Epidermal melanocyte (primary cell): Measurements from ENCODE around the gene MRPL4.
A peak's percentile ranks its signal among the peaks of the same experiment; 100 is the strongest.

ENCODE experiments used
- DNase-seq: peaks from one replicate; pipeline ENCODE4 v3.0.0; 2011; ENCODE audit warnings: low spot score; ENCODE audit not compliant: insufficient read length

MRPL4 gene

DNA sequence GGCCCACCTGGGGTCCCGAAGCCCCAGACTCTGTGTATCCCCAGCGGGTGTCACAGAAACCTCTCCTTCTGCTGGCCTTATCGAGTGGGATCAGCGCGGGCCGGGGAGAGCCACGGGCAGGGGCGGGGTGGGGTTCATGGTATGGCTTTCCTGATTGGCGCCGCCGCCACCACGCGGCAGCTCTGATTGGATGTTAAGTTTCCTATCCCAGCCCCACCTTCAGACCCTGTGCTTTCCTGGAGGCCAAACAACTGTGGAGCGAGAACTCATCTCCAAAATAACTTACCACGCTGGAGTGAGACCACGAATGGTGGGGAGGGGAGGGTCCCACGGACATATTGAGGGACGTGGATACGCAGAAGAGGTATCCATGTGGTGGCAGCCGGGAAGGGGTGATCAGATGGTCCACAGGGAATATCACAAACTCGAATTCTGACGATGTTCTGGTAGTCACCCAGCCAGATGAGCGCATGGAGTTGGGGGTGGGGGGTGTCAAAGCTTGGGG is 36.7 kb downstream of the MRPL4 start:
- DNase-seq, result peak; percentile 62

DNA sequence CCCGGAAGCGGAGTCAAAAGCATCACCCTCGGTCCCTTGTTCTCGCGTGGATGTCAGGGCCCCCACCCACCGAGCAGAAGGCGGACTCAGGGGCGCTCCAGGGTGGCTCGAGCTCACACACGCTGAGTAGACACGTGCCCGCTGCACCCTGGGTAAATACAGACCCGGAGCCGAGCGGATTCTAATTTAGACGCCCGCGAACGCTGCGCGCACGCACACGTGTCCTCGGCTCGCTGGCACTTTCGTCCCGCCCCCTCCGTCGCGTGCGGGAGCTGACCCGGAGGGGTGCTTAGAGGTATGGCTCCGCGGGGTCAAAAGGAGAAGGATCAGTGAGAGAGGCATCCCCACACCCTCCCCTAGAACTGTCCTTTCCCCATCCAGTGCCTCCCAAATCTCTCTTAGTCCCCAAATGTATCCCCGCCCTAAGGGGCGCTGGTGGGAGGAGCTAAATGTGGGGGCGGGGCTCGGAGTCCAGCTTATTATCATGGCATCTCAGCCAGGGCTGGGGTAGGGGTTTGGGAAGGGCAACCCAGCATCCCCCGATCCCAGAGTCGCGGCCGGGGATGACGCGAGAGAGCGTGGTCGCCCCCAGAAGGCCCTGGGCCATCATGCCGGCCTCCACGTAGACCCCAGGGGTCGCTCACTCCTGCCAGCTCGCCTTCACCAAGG is 37.3 kb downstream of the MRPL4 start:
- DNase-seq, result no peak

DNA sequence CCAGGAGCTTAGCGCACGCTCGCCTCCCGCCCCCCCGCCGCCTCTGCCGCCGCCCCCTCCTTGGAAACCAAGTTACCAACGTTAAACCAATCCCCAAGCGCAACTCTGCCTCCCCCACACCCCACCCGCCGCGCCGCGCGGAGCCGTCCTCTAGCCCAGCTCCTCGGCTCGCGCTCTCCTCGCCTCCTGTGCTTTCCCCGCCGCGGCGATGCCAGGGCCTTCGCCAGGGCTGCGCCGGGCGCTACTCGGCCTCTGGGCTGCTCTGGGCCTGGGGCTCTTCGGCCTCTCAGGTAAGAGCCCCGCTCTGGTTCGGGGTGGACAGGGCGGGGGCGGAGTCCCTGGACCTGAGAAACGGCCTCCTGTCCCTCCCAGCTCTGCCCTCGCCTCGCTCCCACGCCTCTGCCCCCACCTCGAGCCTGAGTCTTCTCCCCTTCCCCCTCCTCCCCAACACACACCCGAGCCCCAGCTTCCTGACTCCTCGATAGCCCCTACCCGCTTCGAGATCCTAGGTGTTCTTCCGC is 37.9 kb downstream of the MRPL4 start, which contains the start of gene ICAM5:
Gene ICAM5 (plus strand): TSS at position 117 of the 521 bp plus-strand sequence. CDS start 92 bp downstream, at position 209.
- DNase-seq, result no peak

DNA sequence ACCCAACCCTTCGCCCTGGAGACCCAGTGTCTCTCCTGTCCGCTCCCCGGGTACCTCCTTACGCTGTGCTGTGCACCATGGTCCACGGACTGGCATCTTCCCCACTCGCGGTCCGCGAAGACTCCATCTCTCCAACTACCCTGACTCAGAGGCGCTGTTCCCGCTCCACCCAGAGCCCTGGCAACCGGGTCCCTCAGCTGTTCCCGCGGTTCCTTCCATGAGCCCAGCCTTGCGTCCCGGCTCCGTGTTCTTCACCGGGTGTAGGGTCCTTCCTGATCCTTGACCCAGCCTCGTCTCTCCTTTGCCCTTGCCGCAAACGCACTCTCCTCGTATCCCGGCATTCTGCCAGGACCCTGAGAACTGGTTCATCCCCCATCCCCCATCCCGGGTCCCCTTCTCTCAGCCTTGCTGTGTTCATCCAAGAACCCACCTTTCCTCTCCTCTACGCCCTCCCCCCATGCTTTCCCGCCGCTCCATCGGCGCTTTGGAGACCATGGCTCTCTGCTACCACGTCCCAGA is 38.4 kb downstream of the MRPL4 start:
- no peak for DNase-seq

DNA sequence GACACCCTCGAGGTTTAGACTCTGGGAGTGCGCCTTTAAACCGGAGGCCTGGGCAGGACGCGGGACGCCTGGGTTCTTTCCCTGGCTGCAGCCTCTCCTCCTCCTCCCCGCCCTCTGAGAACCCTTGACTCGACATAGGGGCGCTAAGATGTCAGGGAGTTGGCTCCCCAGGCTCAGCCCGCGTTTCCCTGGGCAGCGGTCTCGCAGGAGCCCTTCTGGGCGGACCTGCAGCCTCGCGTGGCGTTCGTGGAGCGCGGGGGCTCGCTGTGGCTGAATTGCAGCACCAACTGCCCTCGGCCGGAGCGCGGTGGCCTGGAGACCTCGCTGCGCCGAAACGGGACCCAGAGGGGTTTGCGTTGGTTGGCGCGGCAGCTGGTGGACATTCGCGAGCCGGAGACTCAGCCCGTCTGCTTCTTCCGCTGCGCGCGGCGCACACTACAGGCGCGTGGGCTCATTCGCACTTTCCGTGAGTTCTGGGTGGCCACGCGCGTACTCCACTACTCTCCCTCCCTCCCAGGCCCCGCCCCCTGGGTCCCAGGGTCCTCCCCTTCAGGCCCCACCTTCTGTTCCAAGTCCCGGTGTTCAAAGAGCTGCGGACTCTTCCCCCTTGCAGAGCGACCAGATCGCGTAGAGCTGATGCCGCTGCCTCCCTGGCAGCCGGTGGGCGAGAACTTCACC is 39.0 kb downstream of the MRPL4 start:
- no peak for DNase-seq

DNA sequence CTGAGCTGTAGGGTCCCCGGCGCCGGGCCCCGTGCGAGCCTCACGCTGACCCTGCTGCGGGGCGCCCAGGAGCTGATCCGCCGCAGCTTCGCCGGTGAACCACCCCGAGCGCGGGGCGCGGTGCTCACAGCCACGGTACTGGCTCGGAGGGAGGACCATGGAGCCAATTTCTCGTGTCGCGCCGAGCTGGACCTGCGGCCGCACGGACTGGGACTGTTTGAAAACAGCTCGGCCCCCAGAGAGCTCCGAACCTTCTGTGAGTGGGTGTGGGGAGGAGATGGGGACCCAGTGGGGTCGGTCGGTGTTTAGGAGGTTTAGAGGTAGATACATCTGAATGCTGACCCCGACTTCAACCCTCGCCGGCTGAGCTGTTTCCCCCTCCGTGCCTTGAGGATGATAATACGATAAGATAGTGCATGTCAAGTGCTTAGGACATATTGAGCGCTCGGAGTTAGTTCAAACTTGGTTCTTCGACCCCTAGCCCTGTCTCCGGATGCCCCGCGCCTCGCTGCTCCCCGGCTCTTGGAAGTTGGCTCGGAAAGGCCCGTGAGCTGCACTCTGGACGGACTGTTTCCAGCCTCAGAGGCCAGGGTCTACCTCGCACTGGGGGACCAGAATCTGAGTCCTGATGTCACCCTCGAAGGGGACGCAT is 39.7 kb downstream of the MRPL4 start:
- DNase-seq, result no peak

DNA sequence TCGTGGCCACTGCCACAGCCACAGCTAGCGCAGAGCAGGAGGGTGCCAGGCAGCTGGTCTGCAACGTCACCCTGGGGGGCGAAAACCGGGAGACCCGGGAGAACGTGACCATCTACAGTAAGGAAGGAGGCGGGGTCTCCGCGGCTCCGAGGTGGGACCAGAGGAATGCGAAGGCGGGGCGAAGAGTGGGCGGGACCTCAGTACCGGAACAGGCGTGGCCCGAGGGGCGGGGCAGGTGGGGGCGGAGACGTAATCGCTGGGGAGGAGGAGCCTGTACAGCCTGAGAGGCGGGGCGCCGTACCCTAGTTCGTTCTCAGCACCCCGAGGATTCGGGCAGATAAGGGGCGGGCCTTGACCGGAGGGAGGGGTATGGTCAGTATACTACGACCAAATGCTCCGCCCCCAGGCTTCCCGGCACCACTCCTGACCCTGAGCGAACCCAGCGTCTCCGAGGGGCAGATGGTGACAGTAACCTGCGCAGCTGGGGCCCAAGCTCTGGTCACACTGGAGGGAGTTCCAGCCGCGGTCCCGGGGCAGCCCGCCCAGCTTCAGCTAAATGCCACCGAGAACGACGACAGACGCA is 40.3 kb downstream of the MRPL4 start:
- DNase-seq, result peak; percentile 65

DNA sequence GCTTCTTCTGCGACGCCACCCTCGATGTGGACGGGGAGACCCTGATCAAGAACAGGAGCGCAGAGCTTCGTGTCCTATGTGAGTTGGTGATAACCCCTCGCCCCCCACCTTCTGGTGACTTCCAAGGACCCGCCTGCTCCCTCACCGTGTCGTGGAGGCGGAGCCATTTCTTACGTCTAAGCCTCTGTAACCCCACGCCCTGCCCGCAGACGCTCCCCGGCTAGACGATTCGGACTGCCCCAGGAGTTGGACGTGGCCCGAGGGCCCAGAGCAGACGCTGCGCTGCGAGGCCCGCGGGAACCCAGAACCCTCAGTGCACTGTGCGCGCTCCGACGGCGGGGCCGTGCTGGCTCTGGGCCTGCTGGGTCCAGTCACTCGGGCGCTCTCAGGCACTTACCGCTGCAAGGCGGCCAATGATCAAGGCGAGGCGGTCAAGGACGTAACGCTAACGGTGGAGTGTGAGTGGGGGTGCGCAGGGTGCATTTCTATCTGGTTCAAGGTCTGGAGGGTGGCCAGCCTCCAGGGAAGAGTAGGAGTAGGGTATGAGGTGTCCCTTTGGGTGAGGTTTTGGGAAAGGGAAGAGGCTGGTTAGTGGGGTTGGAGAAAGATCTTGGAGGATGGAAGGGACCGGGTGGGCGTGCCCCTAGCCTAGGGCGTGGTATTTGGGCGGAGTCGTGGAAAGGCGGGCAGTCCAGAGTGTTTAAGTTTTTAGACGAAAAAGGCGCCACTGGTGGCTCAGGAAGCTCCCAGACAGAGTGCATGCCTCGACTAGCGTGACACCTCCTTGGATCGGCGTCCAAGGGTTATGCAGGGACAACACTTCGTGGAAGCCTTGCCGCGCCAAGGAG is 41.0 kb downstream of the MRPL4 start:
- DNase-seq, result no peak

DNA sequence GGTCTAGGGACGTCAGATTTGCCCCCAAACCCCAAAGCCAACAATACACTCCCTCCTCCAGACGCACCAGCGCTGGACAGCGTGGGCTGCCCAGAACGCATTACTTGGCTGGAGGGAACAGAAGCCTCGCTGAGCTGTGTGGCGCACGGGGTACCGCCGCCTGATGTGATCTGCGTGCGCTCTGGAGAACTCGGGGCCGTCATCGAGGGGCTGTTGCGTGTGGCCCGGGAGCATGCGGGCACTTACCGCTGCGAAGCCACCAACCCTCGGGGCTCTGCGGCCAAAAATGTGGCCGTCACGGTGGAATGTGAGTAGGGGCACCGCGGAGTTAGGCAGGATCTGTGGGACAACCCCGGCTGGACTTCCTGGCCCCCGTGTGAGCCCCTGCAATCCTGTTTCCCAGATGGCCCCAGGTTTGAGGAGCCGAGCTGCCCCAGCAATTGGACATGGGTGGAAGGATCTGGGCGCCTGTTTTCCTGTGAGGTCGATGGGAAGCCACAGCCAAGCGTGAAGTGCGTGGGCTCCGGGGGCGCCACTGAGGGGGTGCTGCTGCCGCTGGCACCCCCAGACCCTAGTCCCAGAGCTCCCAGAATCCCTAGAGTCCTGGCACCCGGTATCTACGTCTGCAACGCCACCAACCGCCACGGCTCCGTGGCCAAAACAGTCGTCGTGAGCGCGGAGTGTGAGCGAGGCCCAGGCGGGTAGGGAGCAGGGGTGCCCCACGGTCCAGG is 41.8 kb downstream of the MRPL4 start:
- DNase-seq, result no peak

DNA sequence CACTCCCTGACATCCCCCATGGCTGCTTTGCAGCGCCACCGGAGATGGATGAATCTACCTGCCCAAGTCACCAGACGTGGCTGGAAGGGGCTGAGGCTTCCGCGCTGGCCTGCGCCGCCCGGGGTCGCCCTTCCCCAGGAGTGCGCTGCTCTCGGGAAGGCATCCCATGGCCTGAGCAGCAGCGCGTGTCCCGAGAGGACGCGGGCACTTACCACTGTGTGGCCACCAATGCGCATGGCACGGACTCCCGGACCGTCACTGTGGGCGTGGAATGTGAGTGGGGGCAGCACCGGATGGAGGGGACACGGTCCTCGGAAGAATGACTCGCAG is 42.3 kb downstream of the MRPL4 start:
- DNase-seq, result no peak

DNA sequence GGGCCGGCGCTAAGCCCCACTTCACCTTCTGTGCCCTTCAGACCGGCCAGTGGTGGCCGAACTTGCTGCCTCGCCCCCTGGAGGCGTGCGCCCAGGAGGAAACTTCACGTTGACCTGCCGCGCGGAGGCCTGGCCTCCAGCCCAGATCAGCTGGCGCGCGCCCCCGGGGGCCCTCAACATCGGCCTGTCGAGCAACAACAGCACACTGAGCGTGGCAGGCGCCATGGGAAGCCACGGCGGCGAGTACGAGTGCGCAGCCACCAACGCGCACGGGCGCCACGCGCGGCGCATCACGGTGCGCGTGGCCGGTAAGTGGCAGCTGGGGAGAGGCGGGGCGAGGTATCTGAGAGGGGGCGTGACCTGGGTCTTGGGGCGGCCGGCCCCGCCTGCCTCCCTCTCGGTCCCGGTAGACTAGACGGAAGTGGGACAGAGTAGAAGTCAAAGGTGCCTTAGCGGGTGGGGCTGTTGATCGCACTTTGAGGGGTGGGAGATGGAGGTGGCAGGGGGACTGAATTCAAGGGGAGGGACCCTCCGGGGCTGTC is 43.4 kb downstream of the MRPL4 start:
- DNase-seq, result no peak

DNA sequence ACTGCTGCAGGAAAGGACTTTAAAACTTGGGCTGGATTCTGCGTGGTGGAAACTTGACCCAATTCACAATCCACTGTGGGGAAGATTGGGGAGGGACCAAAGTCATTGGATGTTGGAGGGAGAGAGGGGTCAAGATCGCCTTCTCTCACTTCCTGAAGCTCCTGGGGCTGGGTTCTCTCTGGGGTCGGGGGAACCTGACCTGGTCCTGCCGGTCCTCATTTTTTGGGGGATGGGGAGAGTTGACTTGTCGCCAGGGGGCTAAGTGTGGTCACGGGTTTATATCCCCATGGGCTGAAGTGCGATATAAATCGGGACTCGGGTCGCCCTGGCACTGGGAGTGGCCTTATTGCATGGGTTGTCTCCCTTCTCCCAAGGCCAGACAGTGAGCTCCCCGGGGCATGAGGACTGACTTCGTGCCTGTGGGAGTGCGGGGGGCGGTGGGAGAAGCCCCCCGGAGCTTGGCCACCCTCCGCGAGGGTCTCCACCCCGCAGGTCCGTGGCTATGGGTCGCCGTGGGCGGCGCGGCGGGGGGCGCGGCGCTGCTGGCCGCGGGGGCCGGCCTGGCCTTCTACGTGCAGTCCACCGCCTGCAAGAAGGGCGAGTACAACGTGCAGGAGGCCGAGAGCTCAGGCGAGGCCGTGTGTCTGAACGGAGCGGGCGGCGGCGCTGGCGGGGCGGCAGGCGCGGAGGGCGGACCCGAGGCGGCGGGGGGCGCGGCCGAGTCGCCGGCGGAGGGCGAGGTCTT is 44.0 kb downstream of the MRPL4 start:
- DNase-seq, result no peak

DNA sequence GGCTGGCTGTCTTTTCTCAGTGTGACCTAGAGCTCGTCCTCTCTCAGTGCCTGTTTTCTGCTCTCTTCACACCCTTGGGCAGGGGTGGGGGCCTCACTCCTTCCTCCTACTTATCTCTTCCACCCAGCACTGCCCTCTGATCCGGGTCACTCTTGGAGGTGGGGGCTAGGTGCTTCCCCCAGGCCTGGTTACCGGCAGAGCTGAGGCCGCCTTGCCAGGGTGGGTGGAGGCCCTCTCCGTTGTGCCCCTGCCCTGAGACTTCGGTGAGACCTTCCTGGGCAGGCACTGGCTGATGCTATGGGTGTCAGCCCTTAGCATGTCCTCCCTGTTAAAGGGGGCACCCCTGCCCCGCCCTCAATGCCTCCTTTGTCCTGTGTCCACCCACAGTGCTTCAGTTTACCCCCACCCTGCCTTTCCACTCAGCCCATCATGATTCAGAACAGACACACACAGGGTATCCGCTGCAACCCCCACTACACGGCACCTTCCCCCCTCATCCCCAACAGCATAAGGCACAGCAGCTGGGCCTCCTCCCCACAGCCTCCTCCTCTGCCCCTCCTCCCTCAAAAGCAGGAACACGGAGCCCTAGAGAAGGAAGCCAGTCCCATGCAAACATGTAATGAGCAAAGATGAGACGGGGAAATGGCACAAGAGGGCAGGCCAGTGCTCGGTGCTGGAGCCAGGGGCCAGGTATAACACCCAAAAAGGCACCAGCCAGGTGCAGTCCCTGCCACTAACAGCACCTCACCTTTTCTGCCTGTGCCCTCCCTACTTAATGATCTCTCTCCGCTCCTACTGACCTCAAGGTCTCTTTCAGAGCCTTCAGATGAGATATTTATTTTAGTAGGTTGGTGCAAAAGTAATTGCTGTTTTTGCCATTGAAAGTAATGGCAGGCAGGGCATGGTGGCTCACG is 47.8 kb downstream of the MRPL4 start:
- no peak for DNase-seq

DNA sequence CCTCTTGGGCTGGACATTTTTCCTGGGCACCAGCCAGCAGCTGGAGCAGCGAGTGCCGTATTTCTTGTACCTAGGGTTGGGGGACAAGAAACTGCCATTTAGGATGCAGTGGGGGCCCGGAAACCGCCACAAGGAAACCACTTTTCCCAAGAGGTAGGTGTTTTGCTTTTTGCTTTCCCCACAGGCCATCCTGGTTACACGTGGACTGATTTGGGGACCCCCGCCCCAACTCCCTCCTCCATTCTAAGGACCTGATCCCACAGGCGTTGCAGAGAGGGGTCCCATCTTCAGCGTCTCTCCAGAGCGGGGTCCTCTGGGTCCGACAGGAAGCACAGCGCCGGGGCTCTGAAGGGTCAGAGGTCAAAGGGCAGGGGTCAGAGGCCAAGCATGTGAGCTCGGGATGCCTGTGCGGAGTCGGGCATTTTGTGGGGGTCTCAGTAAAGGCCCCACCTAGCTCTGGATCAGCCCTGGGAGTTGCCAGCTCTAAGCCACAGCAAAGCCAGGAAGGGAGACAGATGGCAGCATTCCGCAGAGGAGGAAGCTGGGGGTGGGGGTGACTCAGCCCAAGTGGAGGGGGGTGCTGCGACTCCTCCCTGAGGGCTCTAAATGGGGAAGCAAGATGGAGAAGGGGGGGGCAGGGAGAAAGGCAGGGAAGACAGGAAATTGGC is 53.3 kb downstream of the MRPL4 start:
- no peak for DNase-seq

DNA sequence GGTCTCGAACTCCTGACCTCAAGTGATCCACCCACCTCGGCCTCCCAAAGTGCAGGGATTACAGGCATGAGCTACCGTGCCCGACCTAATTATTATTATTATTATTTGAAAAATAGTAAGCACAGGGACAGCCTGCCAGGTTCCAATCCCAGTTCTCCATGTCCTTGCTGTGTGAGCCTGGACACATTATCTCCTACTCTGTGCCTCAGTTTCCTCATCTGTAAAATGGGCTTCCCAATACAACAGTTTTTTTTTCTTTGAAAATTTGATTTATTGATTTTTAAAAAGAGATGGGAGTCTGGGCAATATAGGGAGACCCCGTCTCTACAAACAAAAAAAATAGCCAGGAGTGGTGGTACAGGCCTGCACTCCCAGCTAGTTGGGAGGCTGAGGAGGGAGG is 54.3 kb downstream of the MRPL4 start:
- DNase-seq, result no peak

DNA sequence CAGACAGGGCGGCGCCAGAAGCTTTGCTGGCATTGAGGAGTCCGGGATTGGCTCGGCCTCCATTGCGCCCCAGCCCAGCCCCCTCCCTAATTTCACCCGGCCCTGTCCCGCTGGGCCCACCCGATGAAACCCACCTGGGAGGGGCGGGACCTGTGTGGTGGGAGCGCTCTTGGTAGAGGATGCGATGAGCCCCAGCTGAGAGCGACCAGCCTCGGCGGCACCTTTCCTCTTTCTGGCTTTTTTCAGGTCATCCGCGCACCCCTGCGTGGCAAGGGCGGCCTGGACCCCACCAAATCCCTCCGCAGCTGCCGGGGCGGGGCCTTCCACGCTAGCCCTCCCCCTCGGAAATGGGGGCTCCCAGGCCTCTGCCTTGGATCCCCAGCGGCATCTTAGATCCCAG is 57.4 kb downstream of the MRPL4 start, which contains the start of gene ZGLP1:
Gene ZGLP1 (minus strand): TSS at position 393 of the 400 bp plus-strand sequence.
- no peak for DNase-seq
